HG03354 (cell line): ENCODE data around the gene MEF2C.

Experiments used
- ATAC-seq: cut with Tn5 transposase; IDR thresholded peaks from one replicate; pipeline ENCODE4 v1.9.1; 2021; ENCODE audit warnings: mild to moderate bottlenecking; ENCODE audit not compliant: unreplicated experiment, poor library complexity, severe bottlenecking

MEF2C gene

DNA sequence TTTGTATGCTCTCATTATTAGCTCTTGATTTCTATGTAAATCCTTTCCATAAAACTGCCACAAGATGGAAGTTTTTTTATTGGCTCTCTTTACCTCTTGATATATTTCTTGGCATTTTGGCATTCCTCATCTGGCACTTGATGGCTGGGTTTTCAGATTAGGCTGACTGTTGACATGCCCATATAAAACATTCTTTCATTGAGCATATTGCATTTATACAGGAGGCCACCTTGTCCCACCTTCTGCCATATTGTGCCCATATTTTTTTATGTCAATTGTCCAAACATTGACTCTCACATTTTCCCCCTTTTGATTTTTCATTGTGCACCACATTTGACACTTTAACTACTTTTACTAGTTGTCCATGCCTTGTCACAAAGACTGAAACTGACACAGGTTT, 182.9 kb downstream of the MEF2C start:
- ATAC-seq: no peak

DNA sequence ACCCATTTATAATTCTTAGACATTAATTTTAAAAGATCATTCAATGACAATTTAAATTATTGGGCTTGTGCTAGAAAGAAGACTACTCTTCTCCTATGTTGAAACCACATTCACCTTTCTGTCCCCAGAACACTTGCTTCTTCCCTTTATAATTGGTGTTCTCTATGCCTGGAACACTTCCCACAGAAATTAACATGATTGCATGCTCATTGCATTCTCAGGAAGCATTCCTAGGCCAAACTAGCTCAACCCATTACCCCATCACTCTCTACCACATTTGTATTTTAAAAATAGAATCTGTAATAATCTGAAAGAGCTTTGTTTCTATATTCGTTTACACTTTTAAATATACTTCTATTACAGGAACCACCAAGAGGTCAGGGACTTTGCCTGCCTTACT, 184.7 kb downstream of the MEF2C start:
- ATAC-seq: no peak

DNA sequence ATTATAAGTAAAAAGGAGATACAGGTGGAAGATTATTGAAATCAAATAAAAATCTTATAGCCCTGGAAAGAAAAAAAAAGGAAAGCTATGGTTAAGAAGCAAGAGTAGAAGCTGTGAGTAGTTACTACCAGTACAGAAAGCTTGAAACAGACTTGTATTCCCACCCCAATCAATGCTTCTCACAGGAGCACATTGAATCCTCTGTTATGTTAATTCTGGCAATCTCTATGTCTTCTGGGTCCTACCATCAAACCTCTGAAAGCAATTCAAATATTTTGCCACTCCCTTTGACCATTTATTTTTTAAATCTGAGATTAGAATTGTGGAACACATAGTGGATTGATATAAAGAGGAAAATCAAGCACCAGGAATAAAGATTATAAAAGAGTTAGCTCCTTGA, 186.5 kb downstream of the MEF2C start:
- no peak for ATAC-seq

DNA sequence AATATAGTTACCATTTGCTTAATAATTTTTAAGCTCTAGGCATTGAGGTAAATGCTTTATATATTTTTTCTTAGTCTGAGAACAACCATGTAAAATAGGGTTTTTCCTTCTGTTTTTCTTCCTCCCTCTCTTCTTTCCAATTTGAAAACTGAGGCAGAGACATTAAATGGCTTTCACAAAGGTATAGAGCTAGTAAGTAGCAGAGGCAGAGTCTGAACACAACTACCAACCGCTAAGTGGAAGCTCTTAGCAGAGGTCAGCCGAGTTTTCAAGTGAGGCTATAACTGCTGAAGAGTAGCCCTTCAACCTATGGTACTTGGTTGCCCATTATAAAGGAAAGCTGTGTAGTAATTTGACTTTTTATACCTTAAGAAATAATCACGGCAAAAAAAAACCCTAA, 187.1 kb downstream of the MEF2C start:
- ATAC-seq: no peak

DNA sequence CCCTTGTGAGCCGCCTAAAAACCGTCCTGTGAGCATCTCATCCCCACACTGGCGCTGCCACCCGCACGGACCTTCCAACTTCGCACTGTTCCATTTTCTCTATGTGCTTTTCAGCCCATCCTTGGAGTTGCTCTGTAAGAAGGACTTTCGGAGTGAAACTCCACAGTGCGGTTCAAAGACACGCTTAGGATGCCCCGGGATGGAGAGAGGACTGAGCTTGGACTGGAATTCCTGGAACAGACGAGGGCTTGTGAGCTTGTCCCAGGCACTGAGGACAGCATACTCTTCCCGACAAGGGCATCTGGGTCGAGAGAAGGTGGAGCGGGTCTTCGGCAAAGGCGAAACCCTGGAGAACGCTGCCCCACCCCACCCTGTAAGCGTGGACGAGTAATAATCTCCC, 187.8 kb downstream of the MEF2C start:
- no peak for ATAC-seq

DNA sequence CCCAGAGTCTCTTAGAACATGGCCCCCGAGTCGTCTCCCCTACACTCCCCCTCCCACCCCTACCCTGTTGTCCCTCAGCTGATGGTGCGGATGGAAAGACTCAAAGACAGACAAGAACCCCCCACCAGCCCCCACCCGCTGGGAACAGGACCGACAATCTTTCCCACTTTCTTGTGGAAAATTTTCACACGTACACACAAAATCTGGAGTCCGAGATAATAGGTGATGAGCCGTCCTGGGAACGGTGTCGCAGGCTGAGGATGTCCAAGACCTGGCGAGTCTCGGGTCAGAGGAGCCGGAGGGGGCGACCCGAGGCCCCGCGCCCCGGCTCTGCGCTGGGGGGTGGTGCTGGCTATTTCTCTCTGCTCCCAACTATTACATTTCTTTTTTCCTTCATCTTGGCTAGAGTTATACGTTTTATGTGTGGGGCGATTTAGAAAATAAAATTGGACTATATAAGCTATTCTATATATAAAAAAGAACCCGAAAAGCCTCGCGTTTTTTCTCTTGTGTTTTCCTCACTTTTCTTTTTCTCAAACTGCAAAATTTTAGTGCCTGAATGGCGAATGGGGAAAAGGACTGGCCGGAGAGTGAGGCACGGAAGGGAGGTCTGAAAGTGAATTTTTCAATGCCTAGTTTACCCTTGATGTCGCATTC, 188.8 kb downstream of the MEF2C start:
- ATAC-seq: no peak

DNA sequence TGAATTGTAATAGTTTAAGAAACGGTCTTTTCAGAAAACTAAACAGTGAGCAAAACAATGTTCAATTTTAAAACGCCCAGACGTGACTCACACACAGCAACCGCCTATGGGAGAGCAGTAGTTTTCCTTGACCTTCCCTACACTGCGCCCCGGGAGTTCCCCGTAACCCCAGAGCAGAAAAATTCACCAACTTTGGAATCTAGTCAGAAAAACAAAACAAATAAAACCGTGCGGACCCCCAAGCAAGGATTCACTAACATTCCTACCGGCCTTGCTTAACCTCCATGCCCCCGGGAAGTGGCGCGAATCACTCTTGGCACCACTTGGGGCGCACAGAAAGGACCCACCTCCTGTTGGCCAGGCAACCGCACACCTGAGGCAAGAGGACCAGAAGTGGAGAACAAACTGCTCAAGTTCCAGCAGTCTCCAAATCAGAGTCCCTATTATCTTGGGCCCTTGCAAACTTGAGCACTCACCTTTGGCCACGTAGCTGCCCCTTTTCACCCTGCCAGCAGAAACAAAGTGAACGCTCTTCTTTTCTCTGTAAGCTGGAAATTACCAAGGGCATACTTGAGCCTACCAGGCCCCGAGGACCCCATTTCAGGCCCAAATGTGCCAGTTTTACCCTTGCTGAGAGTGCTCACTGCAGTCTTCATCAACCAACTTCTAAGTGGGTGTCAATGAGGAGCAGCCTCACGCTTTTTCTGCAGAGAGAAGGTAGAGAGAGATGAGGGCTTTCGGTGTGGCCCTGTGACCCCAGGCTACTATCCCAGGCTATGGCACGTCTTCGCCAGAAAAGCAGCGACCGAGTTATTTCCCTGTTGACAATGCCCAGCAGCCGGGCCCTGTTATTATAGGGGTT, 189.7 kb downstream of the MEF2C start:
- peak; percentile 39 for ATAC-seq

DNA sequence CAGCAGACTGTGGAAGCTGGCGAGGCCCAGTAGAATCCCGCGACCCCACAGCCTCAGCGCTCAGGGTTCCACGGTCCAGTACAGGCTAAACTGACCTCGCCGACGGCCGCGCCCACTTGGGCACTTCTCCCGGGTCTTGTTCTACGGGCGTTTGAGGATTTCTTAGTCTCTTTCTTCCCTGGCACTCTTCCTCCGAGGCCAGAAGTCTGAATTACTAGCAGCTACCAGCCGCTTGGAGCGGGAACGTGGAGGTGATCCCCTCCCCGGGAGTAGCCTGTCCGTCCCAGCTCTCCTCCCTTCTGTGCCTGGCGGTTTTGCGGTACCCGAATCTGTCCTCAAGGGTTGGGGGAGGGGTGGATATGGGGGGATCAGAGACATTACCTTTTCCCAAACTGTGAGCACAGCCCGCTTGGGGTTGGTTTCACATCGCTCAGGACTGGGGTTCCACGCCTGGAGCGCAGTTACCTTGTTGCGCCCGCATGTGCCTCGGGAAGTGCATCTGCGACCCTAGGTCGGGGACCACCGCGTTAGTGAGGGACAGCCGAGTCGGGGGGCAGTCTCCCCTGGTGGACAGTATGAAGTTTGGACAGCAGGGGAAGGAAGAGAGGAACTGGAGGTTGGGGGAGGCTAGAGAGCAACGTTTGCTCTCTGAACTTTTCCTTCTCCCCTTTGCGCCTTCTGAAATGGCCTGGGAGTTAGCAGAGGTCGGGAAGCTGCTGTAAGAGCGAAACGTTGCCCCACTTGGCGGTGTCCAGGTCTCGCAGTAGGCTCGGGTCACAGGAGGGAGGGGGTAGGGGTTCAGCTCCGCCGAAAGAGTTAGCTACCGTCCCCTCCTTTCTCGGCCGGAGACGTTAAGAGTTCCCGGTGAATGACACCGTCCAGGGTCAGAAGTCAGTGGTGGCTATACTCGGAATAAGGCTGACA, 190.8 kb downstream of the MEF2C start:
- no peak for ATAC-seq

DNA sequence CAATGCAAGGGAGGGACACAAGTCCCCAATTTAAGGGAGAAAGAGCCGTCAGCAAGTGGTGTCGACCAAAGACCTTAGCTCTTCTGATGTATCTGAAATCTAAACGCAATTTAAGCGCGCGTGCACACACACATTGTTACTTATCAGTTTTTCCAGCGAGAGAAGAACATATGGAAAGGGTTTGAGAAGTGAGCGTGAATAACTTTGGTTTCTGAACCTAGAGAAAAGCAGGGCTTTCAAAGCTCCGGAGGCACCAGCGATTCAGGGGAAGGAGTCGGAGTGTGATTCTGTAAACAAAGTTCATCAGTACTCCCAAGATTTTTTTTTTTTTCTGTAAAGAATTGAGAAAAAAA, 191.8 kb downstream of the MEF2C start:
- peak; percentile 9 for ATAC-seq

DNA sequence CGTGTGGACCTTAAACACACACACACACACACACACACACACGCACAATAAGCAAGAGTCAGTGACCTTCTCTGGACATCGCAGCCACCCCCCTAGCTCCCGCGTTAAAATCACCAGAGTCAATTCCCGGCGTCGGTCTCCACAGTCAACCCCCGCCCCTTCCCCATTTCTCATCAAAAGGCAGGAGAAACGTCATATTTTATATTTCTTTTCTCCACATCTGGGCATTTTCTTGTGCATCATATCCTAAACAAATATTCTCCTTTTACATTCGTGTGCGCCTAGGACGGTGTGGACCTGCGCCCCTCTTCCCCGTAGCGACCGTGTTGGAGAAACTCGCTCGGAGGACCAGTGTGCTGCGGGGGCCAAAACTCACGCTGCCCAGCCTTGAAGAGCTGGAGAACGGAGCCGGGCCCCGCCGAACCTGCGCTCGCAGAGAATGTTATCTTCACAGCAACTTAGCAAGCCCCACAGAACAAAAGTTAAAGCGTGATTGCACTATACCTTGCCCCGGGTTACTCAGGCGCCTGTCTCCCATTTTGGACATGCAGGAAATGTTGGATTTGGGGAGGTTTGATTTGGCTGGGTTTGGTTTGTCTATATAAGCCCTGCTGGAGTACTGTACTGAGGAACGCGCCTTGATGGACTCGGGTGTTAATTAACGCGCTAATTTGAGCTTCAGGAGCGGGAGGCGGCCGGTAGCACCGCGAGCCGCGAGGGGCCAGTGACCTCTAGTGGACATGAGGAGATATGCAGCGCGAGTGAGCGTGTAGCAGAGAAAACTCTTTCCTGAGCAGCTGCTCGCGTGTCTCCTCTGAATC, 192.4 kb downstream of the MEF2C start:
- peak; percentile 83 for ATAC-seq

DNA sequence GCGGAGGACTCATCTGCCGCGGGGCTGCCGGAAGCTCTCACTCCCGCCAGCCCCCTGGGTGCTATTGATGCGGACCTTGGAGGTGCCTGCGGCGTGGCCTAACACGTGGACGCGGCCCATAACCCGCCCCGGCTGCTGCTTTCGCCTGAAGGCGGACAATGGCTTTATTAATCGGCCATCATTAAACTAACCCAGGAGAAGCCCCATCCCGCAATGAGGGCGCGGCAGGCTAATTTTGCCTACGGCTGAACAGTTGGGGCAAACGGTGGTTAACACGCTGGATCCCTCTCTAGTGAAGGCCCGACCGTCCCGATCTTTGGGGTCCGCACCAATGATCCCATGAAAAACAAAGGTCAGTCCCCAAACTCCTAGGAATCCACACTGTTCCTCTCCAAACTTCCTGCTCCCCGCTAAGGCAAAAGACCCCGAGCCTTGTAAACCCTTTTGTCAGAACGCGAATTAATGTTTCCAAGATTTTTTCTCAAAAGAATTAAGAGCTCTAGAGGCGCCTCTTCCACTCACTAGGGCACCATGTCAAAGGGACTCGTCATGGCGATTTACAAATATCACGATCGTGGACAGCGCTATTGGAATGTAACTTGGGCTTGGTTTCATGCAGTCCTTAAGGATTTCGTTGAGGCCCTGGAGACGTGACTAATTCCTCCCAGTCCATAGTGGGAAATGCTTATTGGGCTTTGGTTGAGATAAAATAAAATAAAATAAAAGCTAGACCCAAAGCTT, 193.1 kb downstream of the MEF2C start:
- ATAC-seq: no peak

DNA sequence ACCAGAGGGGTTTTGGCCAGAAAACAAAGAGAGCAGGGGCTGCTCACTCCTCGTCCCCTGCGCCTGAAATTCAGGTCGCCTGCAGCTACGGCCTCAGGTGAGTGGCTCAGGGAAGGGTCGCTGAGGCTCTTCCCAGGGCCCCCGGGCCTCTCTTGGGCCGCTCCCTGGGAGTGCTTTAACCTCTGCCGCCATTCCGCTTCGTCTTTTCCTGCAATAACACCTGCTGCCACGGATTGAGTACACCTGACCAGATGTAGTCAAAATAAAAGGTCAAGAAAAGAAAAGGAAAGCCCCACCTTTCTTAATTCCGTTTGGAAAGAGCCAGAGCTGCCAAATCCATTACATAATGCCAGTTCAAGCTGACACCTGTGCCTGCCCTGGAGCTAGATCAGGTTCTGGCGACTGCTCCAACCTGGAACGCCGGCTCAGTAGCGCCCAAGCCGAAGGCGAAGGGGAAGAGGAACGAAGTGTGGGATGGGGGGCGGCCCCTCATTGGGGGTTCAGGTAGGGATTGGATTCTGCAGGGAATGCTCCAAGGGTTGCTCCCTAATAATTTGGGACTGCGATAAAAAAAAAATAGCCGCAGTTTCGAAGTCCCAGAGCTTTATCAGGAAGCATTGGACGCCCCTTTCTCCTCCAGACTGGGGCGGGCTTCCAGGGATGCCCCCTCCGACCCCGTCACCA, 193.9 kb downstream of the MEF2C start:
- ATAC-seq: no peak

DNA sequence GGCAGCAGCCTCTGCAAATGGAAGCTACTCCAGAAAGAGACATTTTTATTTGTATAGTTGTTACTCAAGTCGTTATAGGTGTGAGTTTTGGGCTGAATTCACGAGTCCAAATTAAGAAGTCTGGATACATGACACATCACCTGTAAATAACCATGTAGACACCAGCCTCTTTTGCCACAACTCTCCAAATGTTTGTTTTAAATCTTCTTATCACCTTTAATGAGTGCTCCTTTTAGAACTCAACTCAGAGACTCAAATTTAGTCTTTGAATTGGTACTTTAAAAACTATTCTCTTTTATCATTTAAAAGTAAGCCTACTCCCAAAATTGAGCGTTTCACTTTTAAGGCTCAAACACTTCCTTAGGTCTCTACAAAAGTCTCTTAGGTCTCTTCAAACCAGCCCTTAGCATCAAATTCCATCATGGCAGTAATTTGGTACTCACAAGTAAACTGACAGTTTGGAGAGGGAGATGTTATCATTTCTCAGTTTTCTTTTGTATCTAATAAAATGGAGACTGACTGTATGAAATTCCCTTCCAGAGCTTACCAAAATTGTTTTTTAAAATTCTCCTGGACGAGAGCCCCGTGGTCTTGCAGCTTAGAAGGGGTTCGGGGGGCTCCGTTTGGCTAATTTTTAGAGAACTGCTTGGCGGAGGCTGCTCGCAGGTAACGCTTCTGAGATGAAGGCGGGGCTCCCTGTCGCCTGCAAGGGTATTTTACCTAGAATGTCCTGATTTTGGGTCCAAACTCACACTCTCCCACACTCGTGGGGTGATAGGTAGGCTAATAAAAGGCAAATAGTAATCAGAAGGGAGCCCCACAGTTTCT, 194.6 kb downstream of the MEF2C start:
- no peak for ATAC-seq

DNA sequence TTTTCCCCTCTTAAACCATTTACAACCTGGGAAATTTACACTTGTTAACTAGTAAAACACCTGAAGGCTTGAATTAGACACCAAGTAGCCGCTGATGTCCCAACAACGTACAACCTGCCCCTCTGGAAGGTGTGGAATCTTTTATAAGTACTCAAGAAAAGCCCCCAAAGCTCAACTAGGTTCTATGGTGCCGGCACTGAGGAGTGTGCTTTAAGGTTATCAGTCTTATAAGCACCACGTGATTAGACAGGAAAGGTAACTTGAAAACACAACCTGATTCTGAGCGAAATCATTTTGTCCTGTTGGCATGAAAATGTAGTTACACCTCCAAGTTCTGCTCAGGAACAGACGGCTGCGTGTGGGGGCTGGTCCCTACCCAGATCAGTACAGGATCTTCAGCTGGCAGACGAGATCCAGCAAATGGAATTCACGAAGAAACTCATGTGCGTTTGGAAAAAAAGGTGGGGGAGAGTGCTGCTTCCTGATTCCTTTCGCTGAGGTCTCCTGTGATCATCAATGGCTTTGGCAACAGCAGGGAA, 195.5 kb downstream of the MEF2C start:
- ATAC-seq: no peak

DNA sequence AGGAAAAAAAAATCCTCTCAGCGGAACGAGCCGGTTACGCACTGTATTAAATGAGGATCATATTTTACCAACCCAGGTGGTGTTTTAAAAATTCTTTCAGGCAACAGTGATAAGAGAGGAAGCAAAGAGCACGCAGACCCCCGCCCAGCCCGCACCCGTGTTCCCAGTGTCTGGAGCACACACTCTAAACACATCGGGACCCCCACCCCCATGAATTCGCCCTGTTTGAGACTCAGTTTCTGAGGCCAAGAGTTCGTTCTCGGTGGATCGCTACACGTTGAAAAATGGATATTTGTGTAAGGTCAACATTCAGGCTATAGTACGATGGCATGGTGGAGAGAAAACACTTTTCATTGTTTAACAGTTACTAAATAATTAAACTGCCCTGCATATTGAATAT, 196.3 kb downstream of the MEF2C start:
- no peak for ATAC-seq

DNA sequence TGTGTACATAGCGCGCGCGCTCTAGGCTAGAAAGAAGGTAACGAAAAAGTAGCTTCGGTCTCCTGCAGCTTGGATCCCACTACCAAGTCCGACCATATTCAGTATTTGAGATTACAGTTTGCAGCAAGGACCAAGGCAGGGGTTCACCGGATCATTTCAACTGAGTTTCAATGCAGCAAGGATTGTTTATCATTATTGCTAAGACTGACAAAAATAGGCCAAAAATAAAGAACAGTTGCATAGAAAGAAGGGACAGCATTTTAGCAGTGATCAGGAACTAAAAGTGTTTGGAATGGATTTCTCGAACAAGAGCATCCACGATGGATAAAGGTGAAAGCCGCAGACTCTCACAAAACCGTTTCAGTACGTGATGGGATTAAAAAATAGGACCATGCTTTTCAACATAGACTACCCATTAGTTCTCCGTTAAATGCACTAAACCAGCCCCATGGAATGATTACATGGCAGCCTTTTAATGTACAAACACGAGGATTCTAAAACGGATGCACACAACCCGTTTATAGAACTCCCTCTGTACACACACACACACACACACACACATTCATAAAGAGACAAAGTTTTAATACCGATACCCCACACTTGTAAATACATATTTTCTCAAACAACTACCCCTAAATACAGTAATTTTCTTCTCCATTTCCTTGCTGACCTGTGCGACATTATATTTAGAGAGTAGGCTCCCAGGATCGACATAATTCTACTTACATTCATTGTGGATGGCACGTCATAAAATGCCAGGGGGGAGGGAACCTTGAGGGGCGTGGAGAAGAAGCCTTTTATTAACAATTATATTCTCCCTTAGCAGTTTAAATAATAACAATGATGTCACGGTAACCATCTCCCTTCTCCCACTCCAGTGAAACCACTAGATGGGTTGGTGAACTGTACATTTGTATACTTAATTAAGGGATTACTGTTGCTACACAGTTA, 197.1 kb downstream of the MEF2C start:
- no peak for ATAC-seq
